ENCODE results near the gene CCDC32.
A peak's percentile ranks its signal among the peaks of the same experiment; 100 is the strongest.

Gene CCDC32

DNA sequence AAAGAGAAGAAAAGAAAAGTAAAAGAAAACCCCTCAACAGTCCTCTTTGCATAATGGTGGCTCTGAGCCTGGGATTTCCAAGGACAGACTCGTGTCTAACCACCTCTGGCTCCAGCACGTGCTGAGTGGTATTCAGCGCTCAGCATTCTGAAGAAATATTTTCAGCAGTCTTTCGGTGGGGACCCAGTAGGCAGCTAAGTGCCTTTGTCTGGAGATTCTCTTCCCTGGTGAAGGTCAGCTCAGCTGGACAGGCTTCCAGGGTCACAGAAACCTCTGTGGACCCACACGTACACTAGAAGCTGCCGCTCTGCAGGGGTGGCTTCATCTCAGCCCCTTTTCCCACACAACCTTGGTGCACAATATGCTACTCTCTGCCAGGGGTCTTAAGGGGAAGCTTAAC is 36.0 kb downstream of the CCDC32 start:
- no peak for DNase-seq
- intact Hi-C loops (cut with DNase I), result no loop called here

GRCh38 chr15:40525855-40526254 is 39.0 kb downstream of the CCDC32 start:
- DNase-seq, result no peak
- intact Hi-C loops (cut with DNase I), result no loop called here

GRCh38 chr15:40523611-40524010 is 41.2 kb downstream of the CCDC32 start:
- no peak for DNase-seq
- intact Hi-C loops (cut with DNase I), result no loop called here

DNA sequence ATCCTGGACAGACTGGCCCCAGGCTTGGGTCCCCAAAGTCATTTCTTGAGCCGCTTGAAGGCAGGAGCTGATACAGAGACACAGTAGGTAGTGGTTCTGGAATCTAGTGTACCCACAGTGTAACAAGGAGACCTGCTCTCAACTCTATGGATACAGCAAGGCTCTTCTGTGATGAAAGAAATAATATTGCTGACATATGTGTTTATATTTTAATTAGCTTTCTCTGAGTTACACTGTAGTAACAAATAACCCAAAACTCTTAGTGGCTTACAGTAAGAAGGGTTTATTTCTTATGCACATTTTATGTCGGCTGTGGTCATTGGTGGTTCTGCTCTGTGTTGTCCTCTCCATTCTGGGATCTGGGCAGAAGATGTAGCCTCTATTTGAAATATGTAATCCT is 48.5 kb downstream of the CCDC32 start:
- intact Hi-C loops (cut with DNase I), result loop anchor here (10.0 kb wide), 1 partner anchor 48 kb away; the partner anchor contains the start of genes CCDC32 and RPUSD2
- DNase-seq, result no peak

GRCh38 chr15:40513609-40514008 is 51.2 kb downstream of the CCDC32 start:
- no peak for DNase-seq
- intact Hi-C loops (cut with DNase I), result loop anchor here (10.0 kb wide), 1 partner anchor 51 kb away; the partner anchor contains the start of genes CCDC32 and RPUSD2

DNA sequence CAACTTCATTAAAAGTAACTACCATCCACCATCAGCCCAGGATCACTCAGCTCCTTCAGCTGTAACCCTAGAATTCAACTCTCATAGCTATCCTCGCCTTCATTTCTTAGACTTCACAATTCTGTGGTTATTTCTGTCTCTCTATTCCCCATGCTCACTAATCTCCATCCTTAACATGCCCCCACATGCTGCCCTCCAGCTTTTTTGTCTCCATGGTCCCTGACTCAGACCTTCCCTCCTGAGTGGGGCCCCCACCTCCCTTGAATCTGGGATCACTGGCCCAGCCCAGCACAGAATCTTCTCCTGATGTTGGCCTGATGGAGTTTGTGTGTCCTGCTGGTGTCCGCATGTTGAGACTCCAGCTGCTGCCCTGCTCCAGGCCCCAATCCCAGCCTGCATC is 52.4 kb downstream of the CCDC32 start:
- no peak for DNase-seq
- intact Hi-C loops (cut with DNase I), result loop anchor here (10.0 kb wide), 1 partner anchor 52 kb away; the partner anchor contains the start of genes CCDC32 and RPUSD2

- intact Hi-C loops (cut with DNase I), result loop anchor here (10.0 kb wide), 1 partner anchor 53 kb away; the partner anchor contains the start of genes CCDC32 and RPUSD2
- peak in 8 of 10 donors; percentile 13 to 88 (median 45) for DNase-seq
Observed at GRCh38 chr15:40511472-40512133, 53.2 kb downstream of the CCDC32 start.

- no peak for DNase-seq
- intact Hi-C loops (cut with DNase I), result loop anchor here (10.0 kb wide), 1 partner anchor 54 kb away; the partner anchor contains the start of genes CCDC32 and RPUSD2
Observed at GRCh38 chr15:40511093-40511471, 53.8 kb downstream of the CCDC32 start.

DNA sequence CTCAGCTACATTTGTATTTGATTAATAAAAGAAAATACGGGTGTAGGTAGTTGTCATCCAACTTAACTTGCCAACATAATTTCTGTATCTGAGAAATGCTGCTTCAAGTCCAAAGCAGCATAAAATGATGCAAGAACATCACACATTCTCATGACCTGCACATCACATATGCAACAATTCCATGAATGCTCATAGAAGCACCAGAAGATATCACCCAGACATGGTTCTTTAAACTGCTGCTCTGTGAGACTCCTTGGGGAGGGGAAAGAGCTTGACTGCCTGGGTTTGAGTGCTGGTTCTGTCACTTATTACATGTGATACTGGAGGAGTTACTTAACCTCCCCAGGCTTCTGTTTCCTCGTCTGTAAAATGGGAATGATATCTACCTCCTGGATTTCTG is 54.6 kb downstream of the CCDC32 start:
- intact Hi-C loops (cut with DNase I), result loop anchor here (10.0 kb wide), 1 partner anchor 55 kb away; the partner anchor contains the start of genes CCDC32 and RPUSD2
- DNase-seq, result no peak

DNA sequence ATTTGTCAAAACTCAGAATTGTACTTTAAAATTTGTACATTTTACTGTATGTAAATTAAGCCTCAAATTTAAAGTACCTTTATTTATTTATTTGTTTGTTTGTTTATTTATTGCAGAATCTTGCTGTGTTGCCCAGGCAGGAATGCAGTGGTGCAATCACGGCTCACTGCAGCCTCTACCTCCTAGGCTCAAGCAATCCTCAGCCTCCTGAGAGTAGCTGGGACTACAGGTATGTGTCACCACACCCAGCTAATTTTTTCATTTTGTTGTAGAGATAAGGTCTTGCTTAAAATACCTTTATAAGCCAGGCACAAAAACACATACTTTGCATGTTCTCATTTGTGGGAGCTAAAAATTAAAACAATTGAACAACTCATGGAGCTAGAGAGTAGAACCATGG is 56.6 kb downstream of the CCDC32 start:
- no peak for DNase-seq
- intact Hi-C loops (cut with DNase I), result loop anchor here (10.0 kb wide), 1 partner anchor 63 kb away; the partner anchor contains the start of gene BAHD1

GRCh38 chr15:40506964-40507571 is 57.8 kb downstream of the CCDC32 start:
- peak; percentile 44 to 95 (median 72) for DNase-seq
- intact Hi-C loops (cut with DNase I), result loop anchor here (10.0 kb wide), 1 partner anchor 62 kb away; the partner anchor contains the start of gene BAHD1
